HEK293 (cell line): ENCODE results near the gene NPHP4.

ENCODE experiments used
- CTCF ChIA-PET: fragments of 350-600 bp; formaldehyde crosslinking; extraction: SDS; loops from one replicate; lab custom pipeline; 2021; ENCODE audit warnings: antibody characterized with exemption; lab: Yijun Ruan, JAX
- POLR2A ChIA-PET: fragments of 300-600 bp; formaldehyde crosslinking; extraction: SDS; loops from one replicate; lab custom pipeline; 2020; ENCODE audit warnings: antibody characterized with exemption, inconsistent platforms; lab: Yijun Ruan, JAX
- H3K27ac ChIP-seq: fragments of 200-500 bp; sonication (Bioruptor generic); 2 replicates; pipeline ENCODE4 v1.5.1; 2014; ENCODE audit warnings: low read depth, low read length, control low read depth, inconsistent platforms; ENCODE audit errors: extremely low read depth
- H3K36me3 ChIP-seq, 2 experiments: fragments of 200-500 bp in 1 of 2; sonication (Bioruptor generic) in 1 of 2; 1 replicate in 1 of 2; 2 replicates in 1 of 2; pipeline ENCODE4 v1.5.1; 2014 to 2017; ENCODE audit warnings: inconsistent platforms in 2 of 2, low read length in 2 of 2; ENCODE audit not compliant: control insufficient read depth in 2 of 2, insufficient read depth in 1 of 2
- H3K4me1 ChIP-seq: fragments of 200-500 bp; sonication (Bioruptor generic); 2 replicates; pipeline ENCODE4 v1.5.1; 2014; ENCODE audit warnings: mild to moderate bottlenecking, low read length, inconsistent platforms; ENCODE audit not compliant: control insufficient read depth, insufficient read depth
- H3K4me3 ChIP-seq: 2 replicates; pipeline ENCODE4 v1.5.1; 2011; ENCODE audit warnings: low read depth, mild to moderate bottlenecking, control low read depth, low read length, moderate library complexity
- H3K9me3 ChIP-seq: fragments of 200-500 bp; sonication (Bioruptor generic); 2 replicates; pipeline ENCODE4 v1.5.1; 2014; ENCODE audit warnings: low read depth, low read length, inconsistent platforms; ENCODE audit not compliant: control insufficient read depth, insufficient read depth
- EGR2 ChIP-seq: fragments of 450-650 bp; formaldehyde crosslinking; IDR thresholded peaks from 2 replicates; pipeline ENCODE4 v1.5.1; 2016; ENCODE audit warnings: low read depth, missing biosample characterization, missing genetic modification characterization
- KLF1 ChIP-seq: fragments of 450-650 bp; formaldehyde crosslinking; IDR thresholded peaks from 2 replicates; pipeline ENCODE4 v1.5.1; 2016; ENCODE audit warnings: missing biosample characterization, missing genetic modification characterization
- KLF17 ChIP-seq: fragments of 450-650 bp; formaldehyde crosslinking; IDR thresholded peaks from 2 replicates; pipeline ENCODE4 v1.5.1; 2016; ENCODE audit warnings: missing biosample characterization, missing genetic modification characterization
- YY1 ChIP-seq: fragments of 450-650 bp; formaldehyde crosslinking; IDR thresholded peaks from 2 replicates; pipeline ENCODE4 v1.5.1; 2018; ENCODE audit warnings: missing biosample characterization, missing genetic modification characterization
- ZNF354C ChIP-seq: fragments of 450-650 bp; formaldehyde crosslinking; IDR thresholded peaks from 2 replicates; pipeline ENCODE4 v1.5.1; 2016; ENCODE audit warnings: missing biosample characterization, missing genetic modification characterization, low read depth, borderline replicate concordance
- ZNF514 ChIP-seq: fragments of 450-650 bp; formaldehyde crosslinking; IDR thresholded peaks from 2 replicates; pipeline ENCODE4 v1.5.1; 2016; ENCODE audit warnings: missing biosample characterization, missing genetic modification characterization
- ZNF518A ChIP-seq: fragments of 450-650 bp; formaldehyde crosslinking; conservative IDR thresholded peaks from 2 replicates; pipeline ENCODE4 v1.5.1; 2016; ENCODE audit warnings: low read depth, missing biosample characterization, missing genetic modification characterization
- ZNF544 ChIP-seq: fragments of 450-650 bp; formaldehyde crosslinking; IDR thresholded peaks from 2 replicates; pipeline ENCODE4 v1.5.0; 2017; ENCODE audit warnings: missing biosample characterization, missing genetic modification characterization
- ZNF747 ChIP-seq: fragments of 450-650 bp; formaldehyde crosslinking; IDR thresholded peaks from 2 replicates; pipeline ENCODE4 v1.5.1; 2016; ENCODE audit warnings: missing biosample characterization, missing genetic modification characterization
- ZNF791 ChIP-seq: fragments of 450-650 bp; formaldehyde crosslinking; IDR thresholded peaks from 2 replicates; pipeline ENCODE4 v1.5.1; 2016; ENCODE audit warnings: missing biosample characterization, missing genetic modification characterization
- ZSCAN18 ChIP-seq: fragments of 450-650 bp; formaldehyde crosslinking; IDR thresholded peaks from 2 replicates; pipeline ENCODE4 v1.5.1; 2016; ENCODE audit warnings: missing biosample characterization, missing genetic modification characterization
- TF ChIP-seq, protein P1 (sequence below): fragments of 450-650 bp; formaldehyde crosslinking; IDR thresholded peaks from 2 replicates; pipeline ENCODE4 v1.5.1; 2016; ENCODE audit warnings: missing biosample characterization, missing genetic modification characterization
- TF ChIP-seq, protein P2 (sequence below): fragments of 450-650 bp; formaldehyde crosslinking; IDR thresholded peaks from 2 replicates; pipeline ENCODE4 v1.5.1; 2016; ENCODE audit warnings: missing biosample characterization, missing genetic modification characterization
- TF ChIP-seq, protein P3 (sequence below): fragments of 450-650 bp; formaldehyde crosslinking; IDR thresholded peaks from 2 replicates; pipeline ENCODE4 v1.5.1; 2016; ENCODE audit warnings: missing biosample characterization, missing genetic modification characterization
- TF ChIP-seq, protein P4 (sequence below): fragments of 450-650 bp; formaldehyde crosslinking; IDR thresholded peaks from 2 replicates; pipeline ENCODE4 v1.5.1; 2016; ENCODE audit warnings: missing biosample characterization, missing genetic modification characterization

Gene NPHP4

GRCh38 chr1:5948681-5949005, 43.6 kb downstream of the NPHP4 start (continued):
- TF ChIP-seq, protein P1, sequence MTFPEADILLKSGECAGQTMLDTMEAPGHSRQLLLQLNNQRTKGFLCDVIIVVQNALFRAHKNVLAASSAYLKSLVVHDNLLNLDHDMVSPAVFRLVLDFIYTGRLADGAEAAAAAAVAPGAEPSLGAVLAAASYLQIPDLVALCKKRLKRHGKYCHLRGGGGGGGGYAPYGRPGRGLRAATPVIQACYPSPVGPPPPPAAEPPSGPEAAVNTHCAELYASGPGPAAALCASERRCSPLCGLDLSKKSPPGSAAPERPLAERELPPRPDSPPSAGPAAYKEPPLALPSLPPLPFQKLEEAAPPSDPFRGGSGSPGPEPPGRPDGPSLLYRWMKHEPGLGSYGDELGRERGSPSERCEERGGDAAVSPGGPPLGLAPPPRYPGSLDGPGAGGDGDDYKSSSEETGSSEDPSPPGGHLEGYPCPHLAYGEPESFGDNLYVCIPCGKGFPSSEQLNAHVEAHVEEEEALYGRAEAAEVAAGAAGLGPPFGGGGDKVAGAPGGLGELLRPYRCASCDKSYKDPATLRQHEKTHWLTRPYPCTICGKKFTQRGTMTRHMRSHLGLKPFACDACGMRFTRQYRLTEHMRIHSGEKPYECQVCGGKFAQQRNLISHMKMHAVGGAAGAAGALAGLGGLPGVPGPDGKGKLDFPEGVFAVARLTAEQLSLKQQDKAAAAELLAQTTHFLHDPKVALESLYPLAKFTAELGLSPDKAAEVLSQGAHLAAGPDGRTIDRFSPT (tag by site-specific recombination), result no peak
- TF ChIP-seq ZNF354C (tag by site-specific recombination), result no peak
- no peak for TF ChIP-seq YY1 (tag by site-specific recombination)
- TF ChIP-seq, protein P2, sequence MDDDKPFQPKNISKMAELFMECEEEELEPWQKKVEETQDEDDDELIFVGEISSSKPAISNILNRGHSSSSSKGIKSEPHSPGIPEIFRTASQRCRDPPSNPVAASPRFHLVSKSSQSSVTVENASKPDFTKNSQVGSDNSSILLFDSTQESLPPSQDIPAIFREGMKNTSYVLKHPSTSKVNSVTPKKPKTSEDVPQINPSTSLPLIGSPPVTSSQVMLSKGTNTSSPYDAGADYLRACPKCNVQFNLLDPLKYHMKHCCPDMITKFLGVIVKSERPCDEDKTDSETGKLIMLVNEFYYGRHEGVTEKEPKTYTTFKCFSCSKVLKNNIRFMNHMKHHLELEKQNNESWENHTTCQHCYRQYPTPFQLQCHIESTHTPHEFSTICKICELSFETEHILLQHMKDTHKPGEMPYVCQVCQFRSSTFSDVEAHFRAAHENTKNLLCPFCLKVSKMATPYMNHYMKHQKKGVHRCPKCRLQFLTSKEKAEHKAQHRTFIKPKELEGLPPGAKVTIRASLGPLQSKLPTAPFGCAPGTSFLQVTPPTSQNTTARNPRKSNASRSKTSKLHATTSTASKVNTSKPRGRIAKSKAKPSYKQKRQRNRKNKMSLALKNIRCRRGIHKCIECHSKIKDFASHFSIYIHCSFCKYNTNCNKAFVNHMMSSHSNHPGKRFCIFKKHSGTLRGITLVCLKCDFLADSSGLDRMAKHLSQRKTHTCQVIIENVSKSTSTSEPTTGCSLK, result no peak
- no peak for TF ChIP-seq ZNF518A
- no peak for TF ChIP-seq ZNF544
- TF ChIP-seq ZNF514 (tag by site-specific recombination), result no peak
- TF ChIP-seq KLF17, result no peak
- TF ChIP-seq ZNF791 (tag by site-specific recombination), result no peak
- TF ChIP-seq ZSCAN18 (tag by site-specific recombination), result no peak

GRCh38 chr1:5947978-5948680, 44.1 kb downstream of the NPHP4 start:
- POLR2A ChIA-PET, result no interaction called here
- no peak overlapping the region for H3K4me3 ChIP-seq
- H3K9me3 ChIP-seq, result no peaks in the 10 kb centered on the region
- no peak overlapping the region for H3K27ac ChIP-seq
- CTCF ChIA-PET, result interaction anchor here (0.6 to 1.7 kb wide), 2 partner anchors 28 to 771 kb away, joined by 3 to 4 read pairs; no protein-coding TSS in a partner anchor
- TF ChIP-seq ZNF747, result no peak
- TF ChIP-seq, protein P3, sequence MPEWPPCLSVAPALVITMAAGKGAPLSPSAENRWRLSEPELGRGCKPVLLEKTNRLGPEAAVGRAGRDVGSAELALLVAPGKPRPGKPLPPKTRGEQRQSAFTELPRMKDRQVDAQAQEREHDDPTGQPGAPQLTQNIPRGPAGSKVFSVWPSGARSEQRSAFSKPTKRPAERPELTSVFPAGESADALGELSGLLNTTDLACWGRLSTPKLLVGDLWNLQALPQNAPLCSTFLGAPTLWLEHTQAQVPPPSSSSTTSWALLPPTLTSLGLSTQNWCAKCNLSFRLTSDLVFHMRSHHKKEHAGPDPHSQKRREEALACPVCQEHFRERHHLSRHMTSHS (tag by site-specific recombination), result no peak
- TF ChIP-seq KLF1 (tag by site-specific recombination), result peak; percentile 44
- 0 out of 2 replicates have a peak, but pooled peaks have one; percentile 10 for TF ChIP-seq EGR2 (tag by site-specific recombination)
- TF ChIP-seq, protein P4, sequence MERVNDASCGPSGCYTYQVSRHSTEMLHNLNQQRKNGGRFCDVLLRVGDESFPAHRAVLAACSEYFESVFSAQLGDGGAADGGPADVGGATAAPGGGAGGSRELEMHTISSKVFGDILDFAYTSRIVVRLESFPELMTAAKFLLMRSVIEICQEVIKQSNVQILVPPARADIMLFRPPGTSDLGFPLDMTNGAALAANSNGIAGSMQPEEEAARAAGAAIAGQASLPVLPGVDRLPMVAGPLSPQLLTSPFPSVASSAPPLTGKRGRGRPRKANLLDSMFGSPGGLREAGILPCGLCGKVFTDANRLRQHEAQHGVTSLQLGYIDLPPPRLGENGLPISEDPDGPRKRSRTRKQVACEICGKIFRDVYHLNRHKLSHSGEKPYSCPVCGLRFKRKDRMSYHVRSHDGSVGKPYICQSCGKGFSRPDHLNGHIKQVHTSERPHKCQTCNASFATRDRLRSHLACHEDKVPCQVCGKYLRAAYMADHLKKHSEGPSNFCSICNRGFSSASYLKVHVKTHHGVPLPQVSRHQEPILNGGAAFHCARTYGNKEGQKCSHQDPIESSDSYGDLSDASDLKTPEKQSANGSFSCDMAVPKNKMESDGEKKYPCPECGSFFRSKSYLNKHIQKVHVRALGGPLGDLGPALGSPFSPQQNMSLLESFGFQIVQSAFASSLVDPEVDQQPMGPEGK (tag by site-specific recombination), result no peak
- H3K4me1 ChIP-seq, result no peaks in the 10 kb centered on the region
- H3K36me3 ChIP-seq, result peaks cover 0 to 52% of the 10 kb centered on the region in 2 experiments; a peak in 1 of 3 replicates
